ENCODE measurements around the gene AMBRA1. TPM values are rescaled to one million over a fixed set of nuclear protein-coding genes. Genes with fewer than 3 reads are reported as not detected.
"Not testable (repeated sequence)": the region's sequence is repeated elsewhere in the genome, so short reads cannot be mapped to it uniquely, and the experiment has no call there.

AMBRA1 gene
- polyA plus RNA-seq, 1 donor: 25.3 TPM

DNA sequence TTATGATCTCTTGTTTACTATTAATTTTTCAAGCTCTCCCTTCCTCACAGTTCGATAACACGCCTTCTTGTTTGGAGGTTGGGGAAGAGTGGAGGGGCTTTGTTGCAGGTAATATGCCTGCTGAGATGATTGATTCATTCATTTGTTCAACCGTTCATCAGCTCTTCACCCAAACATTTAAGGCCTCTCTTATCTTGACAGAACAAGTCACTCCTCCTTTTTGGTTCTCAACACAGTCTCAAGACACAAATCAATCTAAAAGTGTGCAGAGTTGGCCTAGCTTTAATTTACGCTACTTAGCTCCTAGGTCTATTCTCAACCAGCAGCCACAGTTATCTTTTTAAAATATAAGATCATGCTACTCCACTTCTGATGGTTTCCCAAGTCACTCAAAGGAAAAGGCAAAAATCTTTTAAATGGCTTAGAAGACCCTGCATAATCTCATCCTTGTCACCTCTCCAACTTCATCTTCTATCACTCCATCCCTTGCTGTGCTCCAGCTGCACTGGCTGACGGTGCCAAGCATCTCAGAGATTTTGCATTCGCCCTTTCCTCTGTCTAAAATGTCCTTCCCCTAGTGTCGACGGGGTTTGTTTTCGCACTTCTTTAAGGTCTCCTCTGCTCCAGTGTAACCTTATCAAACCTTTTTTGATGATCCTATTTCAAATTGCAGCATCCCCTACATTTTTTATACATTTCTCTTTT, 60.3 kb downstream of the AMBRA1 start:
- no peak for DNase-seq

DNA sequence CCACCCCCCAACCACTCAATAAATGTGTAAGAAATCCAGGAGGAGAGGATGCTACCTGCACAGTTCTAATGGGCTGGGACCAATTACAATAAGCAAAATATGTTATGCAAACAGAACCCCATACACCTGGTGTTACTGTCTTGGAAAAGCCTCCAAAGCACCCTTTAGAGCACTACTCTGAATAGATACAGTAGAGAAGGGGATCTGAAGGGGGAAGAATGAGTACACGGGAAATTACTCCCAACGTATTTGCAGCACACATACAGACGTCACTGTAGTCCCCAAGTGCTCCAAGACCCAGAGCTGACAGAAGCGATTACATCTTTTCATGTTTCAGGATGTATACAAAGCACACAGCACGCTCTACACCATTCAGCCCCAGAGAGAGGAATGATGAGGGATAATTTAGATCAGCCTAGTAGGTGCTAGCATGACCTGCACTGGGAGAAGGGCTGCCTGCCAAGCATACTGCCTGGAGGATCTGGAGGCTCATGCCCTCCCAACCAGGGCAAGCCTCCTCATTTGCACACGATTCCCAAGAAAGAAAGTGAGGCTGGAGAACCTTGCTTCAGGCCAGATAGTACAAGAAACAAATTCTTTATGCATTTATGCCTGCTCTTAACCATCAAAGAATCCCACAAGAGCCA, 63.8 kb downstream of the AMBRA1 start:
- no peak for DNase-seq

DNA sequence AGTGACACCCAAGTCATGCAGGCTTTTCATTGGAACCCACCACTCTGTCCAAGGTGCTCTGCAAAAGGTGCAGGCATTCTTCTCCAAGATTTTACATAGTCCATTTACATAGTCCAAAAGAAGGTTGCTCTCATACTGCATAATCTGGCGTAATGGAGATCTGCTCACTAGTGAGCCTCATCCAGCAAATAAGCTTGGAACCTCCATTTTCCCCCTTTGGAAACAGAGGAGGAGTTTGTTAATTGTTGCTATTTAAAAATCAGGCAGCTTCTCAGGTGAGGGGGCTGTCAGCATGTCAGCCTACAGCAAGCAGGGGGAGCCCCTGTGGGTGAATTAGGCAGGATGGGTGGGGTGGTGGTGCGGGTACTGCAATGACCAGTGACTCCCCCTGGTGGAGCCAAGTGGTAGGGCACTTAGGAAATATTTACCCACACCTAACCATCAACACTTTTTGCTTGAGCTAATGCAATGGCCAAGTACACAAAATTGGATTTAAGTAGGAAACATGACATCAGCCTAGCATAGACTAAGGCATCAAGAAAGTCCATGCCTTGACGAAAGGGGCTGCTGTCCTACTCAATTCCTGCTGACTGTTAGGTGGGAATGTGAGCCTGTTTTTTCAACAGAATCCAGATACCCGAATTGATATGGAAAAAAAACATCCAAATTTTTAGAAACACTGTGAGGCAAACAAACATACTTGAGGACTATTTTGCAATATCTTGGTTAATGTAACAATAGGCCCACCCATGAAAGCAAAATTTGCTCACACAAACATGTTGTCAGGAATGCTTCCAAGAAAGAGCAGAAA, 64.5 kb downstream of the AMBRA1 start:
- no peak for DNase-seq

DNA sequence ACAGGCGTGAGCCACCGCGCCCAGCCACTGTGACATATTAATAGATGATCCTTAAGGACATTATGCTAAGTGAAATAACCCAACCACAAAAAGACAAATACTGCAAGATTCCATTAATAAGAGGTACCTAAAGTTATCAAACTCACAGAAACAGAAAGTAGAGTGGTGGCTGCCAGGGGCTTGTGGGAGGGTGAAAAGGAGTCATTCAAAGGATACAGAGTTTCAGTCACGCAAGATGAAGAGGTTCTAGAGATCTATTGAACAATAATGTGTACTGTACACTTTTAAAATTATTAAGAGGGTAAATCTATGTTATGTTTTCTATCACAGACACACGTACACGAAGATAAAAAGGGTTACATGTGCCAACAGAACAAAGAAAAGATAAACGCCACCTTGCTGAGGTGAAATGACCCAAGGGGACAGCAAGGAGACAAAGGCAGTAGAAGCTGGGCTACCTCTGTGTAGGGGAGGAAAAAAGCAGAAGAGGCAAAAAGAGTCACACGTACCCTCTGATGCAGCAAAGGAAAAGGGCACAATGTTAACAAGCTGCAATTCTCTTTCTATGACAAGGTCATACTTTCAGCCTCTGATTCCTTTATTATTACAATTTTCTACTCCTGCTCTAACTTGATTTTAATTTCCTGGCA, 65.3 kb downstream of the AMBRA1 start:
- DNase-seq: no peak

DNA sequence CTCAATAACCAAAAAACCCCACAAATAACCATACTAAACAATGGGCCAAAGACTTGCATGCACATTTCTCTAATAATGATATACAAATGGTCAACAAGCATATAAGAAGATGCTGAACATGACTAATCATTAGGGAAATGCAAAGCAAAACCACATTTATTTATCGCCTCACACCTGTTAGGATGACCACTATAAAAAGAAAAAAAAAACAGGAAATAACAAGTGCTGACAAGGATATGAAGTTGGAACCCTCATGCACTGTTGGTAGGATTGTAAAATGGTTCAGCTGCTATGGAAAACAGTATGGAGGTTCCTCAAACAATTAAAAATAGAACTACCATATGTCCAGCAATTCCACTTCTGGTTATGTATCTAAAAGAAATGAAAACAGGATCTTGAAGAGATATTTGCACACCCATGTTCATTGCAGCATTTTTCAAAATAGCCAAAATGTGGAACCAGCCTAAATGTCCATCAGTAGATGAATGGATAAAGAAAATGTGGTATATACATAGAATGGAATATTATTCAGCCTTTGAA, 66.2 kb downstream of the AMBRA1 start:
- DNase-seq: no peak

DNA sequence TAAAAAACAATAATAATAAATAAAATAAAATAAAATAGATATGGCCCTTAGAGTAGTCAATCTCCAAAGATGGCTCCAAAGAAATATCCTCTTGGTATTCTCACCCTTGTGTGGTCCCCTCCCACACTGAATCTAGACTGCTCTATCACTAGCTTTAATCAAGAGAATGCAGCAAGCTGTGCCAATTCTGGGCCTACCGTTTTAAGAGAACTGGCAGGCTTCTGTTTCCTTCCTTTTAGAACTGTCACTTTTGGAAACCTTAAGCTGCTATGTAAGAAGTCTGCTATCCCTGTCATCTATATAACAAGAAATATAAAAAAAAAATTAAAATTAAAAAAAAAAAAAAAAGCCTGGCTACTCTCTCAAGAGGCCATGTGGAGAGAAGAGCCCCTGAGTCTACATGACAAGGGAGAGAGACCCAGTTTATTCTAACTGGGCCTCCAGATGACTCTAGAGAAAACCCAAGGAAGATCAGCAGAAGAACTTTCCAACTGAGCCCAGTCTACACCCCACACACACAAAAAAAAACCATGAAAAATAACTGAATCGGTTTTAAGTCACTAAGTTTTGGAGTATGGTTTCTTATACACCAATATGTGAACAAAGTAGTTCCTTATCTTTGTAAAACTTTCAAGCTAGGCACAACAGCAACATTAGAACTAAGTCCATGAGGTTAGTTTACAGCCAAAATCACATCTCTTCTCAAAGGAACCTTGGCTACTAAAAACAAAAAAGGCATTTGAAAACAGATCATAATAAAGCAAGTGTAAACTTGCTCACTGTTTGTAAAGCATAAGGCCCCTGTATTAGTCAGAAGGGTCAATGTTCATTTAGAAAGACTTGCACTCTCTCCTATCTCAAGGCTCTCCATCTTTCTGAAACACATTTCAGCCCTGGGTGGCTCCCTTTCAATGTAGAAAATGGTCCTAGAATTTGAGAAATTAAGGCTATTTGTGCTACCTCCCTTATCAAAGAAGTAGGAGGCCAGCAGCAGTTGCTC, 67.3 kb downstream of the AMBRA1 start:
- no peak for DNase-seq

DNA sequence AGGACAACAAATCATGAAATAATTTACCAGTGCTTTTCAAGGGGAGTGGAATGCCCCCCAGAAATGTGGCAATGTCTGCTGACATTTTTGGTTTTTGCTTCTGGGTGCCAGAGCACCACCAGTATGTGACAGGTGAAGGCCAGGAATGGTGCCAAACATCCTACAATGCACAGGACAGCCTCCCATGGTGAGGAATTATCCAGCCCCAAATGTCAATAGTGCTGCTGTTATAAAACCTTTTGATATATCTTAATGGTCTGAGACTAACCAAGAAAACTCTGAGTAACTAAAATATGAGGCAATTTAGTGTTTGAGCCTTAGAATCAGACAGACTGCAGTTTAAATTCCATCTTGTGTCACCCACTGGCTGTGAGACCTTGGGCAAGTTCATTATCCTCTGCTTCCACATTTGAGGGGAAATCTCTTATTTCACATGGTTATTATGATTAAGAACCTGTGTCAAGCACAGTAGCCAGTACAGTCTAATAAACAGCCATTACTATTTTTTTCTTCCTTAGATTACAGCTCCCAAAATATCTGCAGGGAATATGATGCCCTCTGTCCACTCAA, 69.5 kb downstream of the AMBRA1 start:
- no peak for DNase-seq

DNA sequence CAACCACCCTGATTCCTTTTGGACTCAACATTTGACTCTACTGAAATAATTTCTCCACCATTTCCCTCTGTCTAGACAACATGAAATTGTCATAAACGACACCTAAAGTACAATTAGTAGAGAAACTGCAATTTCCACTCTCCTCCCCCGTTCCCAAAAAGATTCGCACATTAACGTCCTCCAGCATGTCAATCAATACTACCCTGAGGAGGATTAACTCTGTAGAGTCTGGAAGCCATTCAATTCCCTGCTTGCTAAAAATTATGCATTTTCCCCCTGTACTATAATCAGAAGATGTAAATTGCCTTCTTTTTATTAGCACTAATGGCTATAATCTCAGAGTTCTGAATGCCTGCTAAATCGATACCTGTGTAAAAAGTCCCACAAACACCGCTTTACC, 70.5 kb downstream of the AMBRA1 start:
- DNase-seq: no peak

DNA sequence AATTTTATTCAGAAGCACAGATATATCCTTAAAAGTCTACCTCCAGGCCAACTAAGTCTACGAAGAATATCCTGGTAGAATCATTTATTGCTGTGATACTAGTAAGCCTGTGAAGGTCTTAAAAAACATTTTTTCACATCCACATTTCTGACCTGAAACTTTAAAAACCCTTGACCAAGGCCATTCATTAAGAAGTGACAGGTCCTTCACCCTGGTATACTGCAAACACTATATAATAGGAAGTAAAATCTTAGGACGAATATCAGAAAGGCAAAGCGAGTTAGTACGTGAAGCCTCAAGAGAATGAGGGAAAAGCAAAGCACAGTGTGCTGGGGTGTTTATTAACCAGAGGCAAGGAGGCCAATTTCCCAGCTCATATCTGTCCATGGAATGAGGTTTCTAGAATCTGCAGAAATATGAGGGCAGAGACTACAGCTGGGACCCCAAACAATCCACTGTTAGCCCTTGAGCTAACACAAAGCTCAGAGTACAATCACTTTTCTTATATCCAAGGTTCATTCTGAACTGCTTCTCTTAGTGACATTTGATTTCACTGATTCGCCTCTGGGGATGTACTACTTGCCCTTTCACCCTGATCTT, 71.0 kb downstream of the AMBRA1 start:
- no peak for DNase-seq

DNA sequence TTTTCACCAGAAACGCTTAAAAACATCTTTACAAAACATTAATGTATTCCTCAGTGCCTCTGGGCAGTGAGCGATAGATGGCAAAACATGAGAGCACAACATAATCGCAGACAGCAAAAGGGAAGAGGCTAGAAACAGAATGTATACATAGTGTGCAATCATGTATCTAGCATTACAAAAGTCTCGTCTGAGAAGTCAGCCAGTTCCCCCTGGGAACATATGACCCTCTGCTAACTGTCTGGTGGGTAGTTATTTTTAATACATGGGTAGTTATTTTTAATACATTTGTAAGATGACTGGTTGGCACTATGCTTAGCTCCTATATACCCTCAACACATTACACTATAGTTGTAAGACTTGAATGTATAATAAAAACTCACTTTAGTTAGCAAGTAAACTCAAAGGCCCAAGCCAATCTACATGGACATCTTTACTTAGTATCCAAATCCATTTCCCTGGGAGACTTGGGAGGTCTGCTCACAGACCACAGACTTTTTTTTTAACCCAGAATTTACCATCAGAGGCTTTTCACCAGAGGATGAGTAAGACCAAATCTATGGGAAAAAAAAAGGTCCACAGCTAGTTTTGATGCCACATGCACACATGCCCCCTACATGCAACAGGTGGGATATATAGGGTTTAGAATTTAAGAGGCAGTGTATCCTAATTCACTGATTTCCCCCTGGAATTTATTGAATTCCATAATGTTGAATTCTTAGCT, 71.7 kb downstream of the AMBRA1 start:
- no peak for DNase-seq

DNA sequence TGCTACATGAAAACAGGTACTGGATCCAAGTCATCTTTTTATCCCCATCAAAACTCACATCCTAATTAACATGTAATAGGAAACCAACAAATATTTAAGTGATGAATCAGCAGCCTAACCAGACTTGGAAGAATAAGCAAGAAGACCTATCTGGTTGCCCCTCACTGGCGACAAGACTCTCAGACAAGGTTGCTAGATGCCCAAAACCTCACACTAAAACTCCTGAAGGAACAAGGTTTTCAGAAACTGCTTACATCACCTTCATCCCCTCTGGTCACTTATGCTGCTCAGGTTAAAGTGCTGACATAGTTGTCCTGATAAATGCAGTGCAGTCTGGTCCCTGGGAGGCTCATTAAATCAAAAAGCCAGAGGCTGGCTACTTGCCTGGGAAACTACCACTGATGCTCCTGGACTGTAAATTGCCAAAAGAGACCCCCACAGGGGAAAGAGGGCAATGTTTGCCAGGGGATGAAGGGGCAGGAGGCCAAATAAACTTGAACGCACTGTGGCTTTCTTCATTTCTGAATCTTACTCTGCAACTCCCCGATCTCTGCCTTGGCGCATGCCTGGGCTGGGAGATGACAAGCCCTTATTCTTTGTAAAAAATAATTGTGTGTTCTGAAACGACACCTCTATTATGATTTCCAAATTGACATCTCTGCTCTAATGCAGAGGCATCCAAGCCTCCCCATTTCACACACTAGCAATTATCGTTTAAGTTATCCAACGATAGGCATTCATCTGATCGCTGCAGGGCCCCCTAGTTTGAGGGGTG, 72.7 kb downstream of the AMBRA1 start:
- no peak for DNase-seq

DNA sequence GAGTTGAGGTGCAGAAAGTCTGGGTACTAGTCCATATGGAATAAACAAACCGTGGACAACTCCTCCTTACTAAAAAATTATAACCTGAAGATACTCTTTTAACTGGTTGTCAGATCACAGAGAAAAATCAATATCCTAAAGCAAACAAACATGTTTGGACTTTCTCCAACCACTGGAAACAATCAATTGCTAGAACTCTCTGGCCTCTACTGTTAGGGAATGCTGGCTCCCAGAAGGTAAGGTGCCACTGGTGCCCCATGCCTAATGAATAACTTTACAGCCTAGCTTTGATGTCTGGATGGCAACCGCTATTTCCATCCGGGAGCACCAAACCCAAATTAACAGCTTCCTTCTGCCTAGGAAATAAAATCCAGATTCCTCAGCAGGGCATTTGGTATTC, 74.5 kb downstream of the AMBRA1 start:
- DNase-seq: no peak

DNA sequence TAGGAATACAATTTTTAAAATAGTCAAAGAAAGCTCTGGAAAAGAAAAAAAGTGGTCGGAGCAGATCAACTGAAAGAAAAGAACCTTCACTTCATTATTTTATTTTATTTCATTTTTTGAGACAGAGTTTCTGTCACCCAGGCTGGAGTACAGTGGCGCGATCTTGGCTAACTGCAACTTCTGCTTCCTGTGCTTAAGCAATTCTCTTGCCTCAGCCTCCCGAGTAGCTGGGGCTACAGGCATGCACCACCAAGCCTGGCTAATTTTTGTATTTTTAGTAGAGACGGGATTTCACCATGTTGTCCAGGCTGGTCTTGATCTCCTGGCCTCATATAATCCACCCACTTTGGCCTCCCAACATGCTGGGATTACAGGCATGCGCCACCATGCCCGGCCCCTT, 74.9 kb downstream of the AMBRA1 start:
- not testable (repeated sequence) for DNase-seq

DNA sequence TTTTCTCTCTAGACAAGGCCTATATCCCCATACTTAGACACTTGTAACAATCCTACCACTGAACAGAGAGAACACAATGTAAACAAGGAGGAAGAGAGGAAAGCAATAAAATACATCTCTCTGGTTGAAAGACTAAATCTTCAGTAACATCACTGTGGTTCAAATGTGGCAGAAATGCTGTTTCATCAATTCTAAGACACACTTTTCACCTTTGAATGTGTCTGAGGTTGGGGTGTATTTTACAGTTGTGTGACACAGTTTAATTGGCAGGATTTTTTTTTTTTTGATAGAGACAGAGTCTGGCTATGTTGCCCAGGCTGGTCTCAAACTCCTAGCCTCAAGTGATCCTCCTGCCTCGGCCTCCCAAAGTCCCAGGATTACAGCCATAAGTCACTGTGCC, 79.5 kb downstream of the AMBRA1 start:
- no peak for DNase-seq

DNA sequence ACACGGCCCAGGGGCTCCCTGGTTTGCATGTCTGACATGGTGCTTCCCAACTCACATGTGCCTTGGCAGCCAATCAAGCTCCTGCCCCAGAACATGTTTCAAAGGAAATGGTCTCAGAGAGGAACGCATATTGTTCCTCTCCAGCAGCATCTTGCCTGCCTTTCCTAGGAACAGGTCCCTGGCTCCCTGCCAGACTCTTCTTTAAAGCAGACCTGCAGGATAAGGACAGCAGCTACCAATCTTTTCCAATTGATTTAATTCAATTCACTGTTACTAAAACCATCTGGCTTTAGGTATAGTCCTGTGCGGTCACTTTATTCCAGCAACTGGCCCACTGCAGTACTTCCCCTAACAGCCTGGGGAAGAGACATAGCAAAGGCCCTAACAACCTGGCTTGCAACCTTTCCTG, 79.9 kb downstream of the AMBRA1 start:
- no peak for DNase-seq

DNA sequence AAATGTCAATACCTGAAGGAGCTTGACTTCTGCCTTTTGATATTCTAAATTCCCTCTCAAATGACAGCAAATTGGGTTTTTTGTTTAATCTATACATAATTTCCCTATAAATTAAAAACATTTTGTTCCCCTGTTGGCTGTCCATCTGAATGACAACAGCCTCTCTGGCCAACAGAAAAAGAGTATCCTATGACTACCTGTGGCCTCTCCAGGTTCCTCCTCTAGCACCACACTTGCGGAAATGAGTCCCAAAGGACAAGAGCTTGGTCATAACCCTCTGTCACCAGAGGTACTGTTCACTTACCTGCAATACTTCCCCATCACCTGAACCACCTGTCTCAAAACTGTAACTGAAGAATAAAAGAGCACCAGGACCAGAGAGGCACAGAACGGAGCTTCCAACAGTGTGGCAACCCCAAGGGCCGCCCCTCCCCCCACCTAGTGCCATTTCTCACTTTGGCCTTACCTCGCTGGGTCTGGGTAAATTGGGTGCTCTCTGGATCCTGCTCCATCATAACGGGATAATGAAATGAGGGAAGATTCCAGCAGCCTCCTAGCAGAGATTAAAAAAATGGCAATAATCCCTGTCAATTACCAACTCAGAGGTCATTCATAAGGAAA, 81.5 kb downstream of the AMBRA1 start:
- no peak for DNase-seq

DNA sequence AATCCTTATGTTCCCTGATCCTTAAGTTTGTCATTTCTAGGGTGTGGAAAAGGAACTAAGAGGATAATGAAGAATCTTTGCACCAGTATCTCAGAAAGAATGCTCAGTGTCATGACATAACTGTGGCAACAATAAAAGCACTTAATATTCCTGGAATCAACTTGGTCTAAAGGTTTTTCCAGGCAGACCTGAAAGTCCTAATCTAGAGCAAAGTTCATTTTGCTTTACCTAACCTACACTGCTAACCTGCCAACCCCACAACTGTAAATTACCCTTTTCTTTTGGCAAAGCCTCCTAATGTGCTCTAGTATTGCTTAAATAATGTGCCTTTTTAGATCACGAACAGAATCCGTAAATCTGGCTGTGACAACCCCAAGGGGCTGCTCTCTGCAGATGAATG, 82.5 kb downstream of the AMBRA1 start:
- no peak for DNase-seq

DNA sequence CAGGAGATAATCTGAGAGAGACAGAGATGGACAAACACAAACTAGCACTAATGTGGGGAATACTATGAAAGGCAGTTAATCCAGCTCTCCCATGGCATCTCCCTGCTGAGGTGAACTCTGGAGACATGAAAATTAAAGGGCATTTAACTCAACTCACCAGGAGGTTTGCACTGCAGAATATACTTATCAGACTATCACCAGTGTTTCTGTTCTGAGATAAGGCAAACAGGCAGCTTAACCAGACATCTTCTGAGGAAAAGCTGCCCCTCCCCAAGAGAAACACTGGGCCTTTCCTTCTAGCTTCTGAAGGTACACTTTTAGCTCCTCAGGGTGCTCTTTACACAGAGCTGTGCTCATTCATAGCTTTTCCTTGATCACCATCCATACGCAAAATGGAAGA, 85.5 kb downstream of the AMBRA1 start:
- DNase-seq: no peak

DNA sequence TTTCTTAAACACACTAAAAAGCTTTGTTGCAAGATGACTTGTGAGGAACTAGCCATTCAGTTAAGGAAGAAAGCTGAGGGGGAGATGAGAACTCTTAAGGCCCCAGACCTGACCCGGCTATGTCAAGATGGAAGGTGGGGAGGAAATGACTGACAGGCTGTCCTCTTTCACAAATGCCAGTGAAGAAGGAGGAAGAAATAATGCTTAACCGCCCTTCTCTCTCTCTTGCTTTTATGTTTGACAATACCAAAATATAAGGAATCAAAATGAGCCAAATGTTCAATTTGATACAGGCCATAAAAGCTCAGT, 87.4 kb downstream of the AMBRA1 start:
- DNase-seq: no peak
